Heart right ventricle (tissue), 16 donors: ENCODE results near the gene PTGR1. TPM values are rescaled to one million over a fixed set of nuclear protein-coding genes. Genes with fewer than 3 reads are reported as not detected.
"Not testable (repeated sequence)": the region's sequence is repeated elsewhere in the genome, so short reads cannot be mapped to it uniquely, and the experiment has no call there.

Experiments
- ATAC-seq, 8 donors: fragments of 200-7000 bp; cut with Tn5 transposase; one replicate each; pipeline ENCODE4 v1.9.1; 2020; ENCODE audit warnings: mild to moderate bottlenecking in 8 of 8, moderate library complexity in 8 of 8, moderate number of reproducible peaks in 1 of 8
- DNase-seq, 2 donors: peaks; one replicate each; pipeline ENCODE4 v3.0.0-alpha.2; 2020
- H3K27ac ChIP-seq, 10 donors: fragments of 200-600 bp; sonication (generic) in 2 of 10; one replicate each; pipeline versions ENCODE4 v1.5.0 to v1.8.0; 2020 to 2022; ENCODE audit warnings: mild to moderate bottlenecking in 3 of 10
- H3K27me3 ChIP-seq, 7 donors: fragments of 200-600 bp; one replicate each; pipeline ENCODE4 v1.8.0; 2021 to 2022; ENCODE audit warnings: mild to moderate bottlenecking in 2 of 7
- H3K36me3 ChIP-seq, 9 donors: fragments of 200-600 bp; sonication (generic) in 1 of 9; one replicate each; pipeline versions ENCODE4 v1.5.0 to v1.8.0; 2020 to 2022; ENCODE audit warnings: mild to moderate bottlenecking in 2 of 9
- H3K4me1 ChIP-seq, 9 donors: fragments of 200-600 bp; sonication (generic) in 1 of 9; one replicate each; pipeline versions ENCODE4 v1.5.0 to v1.8.0; 2020 to 2022; ENCODE audit warnings: mild to moderate bottlenecking in 4 of 9
- H3K4me3 ChIP-seq, 10 donors: fragments of 200-600 bp; sonication (generic) in 2 of 10; one replicate each; pipeline versions ENCODE4 v1.5.0 to v1.8.0; 2020 to 2022; ENCODE audit warnings: mild to moderate bottlenecking in 7 of 10, moderate library complexity in 2 of 10
- H3K9me3 ChIP-seq, 11 donors: fragments of 200-600 bp in 10 of 11; sonication (generic) in 2 of 11; one replicate each; pipeline versions ENCODE4 v1.5.0 to v1.8.0; 2013 to 2022; ENCODE audit warnings: mild to moderate bottlenecking in 2 of 11, control low read depth in 1 of 11, moderate library complexity in 1 of 11
- WGBS, 2 donors: extraction: QIAGEN DNeasy Blood & Tissue Kit; methylation state at CpG; one replicate each; pipeline ENCODE4 v1.1.7; 2013; ENCODE audit warnings: inconsistent platforms in 1 of 2; 5-methylcytosine and 5-hydroxymethylcytosine counted together
- intact Hi-C, 10 donors: fragments of 100-400 bp; cut with DNase I; formaldehyde crosslinking; loops; one replicate each; pipeline versions ENCODE4 v1.11.1 to v1.14.2; 2022
- polyA plus RNA-seq, 2 donors: library from polyadenylated mRNA; stranded (reverse); fragments of 200-250 nt; gene quantifications; one replicate each; pipeline ENCODE4 v1.2.3, GENCODE V29; 2013
- total RNA-seq, 10 donors: library from RNA; stranded (reverse); fragmentation: NEBNext Ultra II Directional in 3 of 10; extraction: Animal tissue kit (Norgen Biotek cat#: 25700) in 3 of 10; gene quantifications; one replicate each; pipeline versions ENCODE4 v1.2.1 to v1.2.4, GENCODE V29; 2021 to 2023
- TF ChIP-seq, protein P1 (sequence below), 9 donors: fragments of 200-600 bp; sonication (generic) in 2 of 9; IDR thresholded peaks; one replicate each; pipeline versions ENCODE4 v1.5.0 to v1.8.0; 2021 to 2022; ENCODE audit warnings: antibody characterized with exemption in 9 of 9, mild to moderate bottlenecking in 5 of 9, moderate library complexity in 1 of 9
- donor health status: Arrhythmogenic right ventricular cardiomyopathy.
- donor health status: ischemic (EF 13 %, LVEDD 7.1; RV severe dilation, severe dysfunction).
- donor health status: healthy with polysubstance abuse.
- donor health status: DM: no; HTN: yes; CAD: no.
- donor health status: DM: no; HTN: no; CAD: no.
- donor health status: ischemic (EF 25% LVEDD 6.9; RV normal size, moderate dysfunction).
- donor health status: ischemic (EF 25% LVEDD 5.7; RV mildly dilated, moderate dysfunction).
- donor health status: healthy.
- donor health status: DM: yes; HTN: yes; CAD: no.
- donor health status: Ischemic cardiomyopathy.
- donor health status: ischemic (EF 35%, LVEDD 5.7; RV mildly dilated, moderate dysfunction).
- donor health status: nonischemic (EF 11% LVEDD 7.7; RV severe dilation, severe dysfunction).
- donor health status: DM: yes; HTN: yes; CAD: no.
- donor health status: PGD.
- donor health status: ischemic (EF 29% LVEDD 5.4; RV normal size, mild dysfunction).
- donor health status: nonischemic (EF 23%, LVEDD 6.1; RV moderate dilation, normal function).

PTGR1 gene
- total and polyA plus RNA-seq, 12 donors, result 10.4 to 55.8 (median 42.7) TPM

- Histone ChIP-seq H3K27me3 (no peaks in the 10 kb centered on the region), H3K36me3 (peaks cover 7 to 100% (median 53%) of the 10 kb centered on the region in 9 donors), H3K27ac (peak overlapping the region in 2 of 10 donors; percentile 8 to 19), H3K9me3 (peaks cover 0 to 20% (median 3%) of the 10 kb centered on the region in 11 donors), H3K4me1 (peaks cover 0 to 8% (median 0%) of the 10 kb centered on the region in 9 donors), H3K4me3 (no peak overlapping the region)
- intact Hi-C loops, result no loop called here
- TF ChIP-seq, protein P1, sequence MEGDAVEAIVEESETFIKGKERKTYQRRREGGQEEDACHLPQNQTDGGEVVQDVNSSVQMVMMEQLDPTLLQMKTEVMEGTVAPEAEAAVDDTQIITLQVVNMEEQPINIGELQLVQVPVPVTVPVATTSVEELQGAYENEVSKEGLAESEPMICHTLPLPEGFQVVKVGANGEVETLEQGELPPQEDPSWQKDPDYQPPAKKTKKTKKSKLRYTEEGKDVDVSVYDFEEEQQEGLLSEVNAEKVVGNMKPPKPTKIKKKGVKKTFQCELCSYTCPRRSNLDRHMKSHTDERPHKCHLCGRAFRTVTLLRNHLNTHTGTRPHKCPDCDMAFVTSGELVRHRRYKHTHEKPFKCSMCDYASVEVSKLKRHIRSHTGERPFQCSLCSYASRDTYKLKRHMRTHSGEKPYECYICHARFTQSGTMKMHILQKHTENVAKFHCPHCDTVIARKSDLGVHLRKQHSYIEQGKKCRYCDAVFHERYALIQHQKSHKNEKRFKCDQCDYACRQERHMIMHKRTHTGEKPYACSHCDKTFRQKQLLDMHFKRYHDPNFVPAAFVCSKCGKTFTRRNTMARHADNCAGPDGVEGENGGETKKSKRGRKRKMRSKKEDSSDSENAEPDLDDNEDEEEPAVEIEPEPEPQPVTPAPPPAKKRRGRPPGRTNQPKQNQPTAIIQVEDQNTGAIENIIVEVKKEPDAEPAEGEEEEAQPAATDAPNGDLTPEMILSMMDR (IDR thresholded peaks at IDR 0.05), result no peak
- 50 to 58% methylated on average over 4 of the region's 4 CpGs for WGBS, 2 donors
- DNase-seq, result peak in 1 of 2 donors; percentile 32
- peak in 3 of 8 donors; percentile 55 to 61 (median 58) for ATAC-seq
These were observed 26.4 kb downstream of the PTGR1 start for GRCh38 chr9:111572950-111573604.

DNA sequence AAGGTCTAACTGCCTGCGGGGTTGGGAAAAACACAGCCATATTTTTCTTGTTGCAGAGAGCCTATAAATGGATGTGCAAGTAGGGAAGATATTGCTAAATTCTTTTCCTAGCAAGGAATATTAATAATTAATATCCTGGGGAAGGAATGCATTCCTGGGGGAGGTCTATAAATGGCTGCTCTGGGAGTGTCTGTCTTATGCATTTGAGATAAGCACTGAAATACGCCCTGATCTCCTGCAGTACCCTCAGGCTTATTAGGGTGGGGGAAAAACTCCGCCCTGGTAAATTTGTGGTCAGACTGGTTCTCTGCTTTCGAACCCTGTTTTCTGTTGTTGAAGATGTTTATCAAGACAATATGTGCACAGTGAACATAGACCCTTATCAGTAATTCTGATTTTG lies 31.3 kb downstream of the PTGR1 start:
- intact Hi-C loops, H3K27ac ChIP-seq, ATAC-seq, DNase-seq, H3K27me3 ChIP-seq, H3K4me3 ChIP-seq: not testable (repeated sequence)
- H3K4me1 ChIP-seq, result peaks cover 0 to 15% (median 6%) of the 10 kb centered on the region in 9 donors
- WGBS, 2 donors, result 99 to 100% methylated on average over 4 of the region's 4 CpGs
- peaks cover 0 to 35% (median 5%) of the 10 kb centered on the region in 11 donors for H3K9me3 ChIP-seq
- H3K36me3 ChIP-seq, result peaks cover 0 to 100% (median 67%) of the 10 kb centered on the region in 9 donors

- TF ChIP-seq, protein P1 (IDR thresholded peaks at IDR 0.05), result no peak
- no peak overlapping the region for H3K27ac ChIP-seq
- intact Hi-C loops, result no loop called here
- WGBS, 2 donors, result 9% methylated on average over 1 of the region's 1 CpG
- no peaks in the 10 kb centered on the region for H3K27me3 ChIP-seq
- peaks cover 0 to 100% (median 68%) of the 10 kb centered on the region in 9 donors for H3K36me3 ChIP-seq
- peaks cover 0 to 35% (median 5%) of the 10 kb centered on the region in 11 donors for H3K9me3 ChIP-seq
- ATAC-seq (peak in 7 of 8 donors; percentile 38 to 76 (median 48)), DNase-seq (peak in 1 of 2 donors; percentile 20)
- peaks cover 0 to 10% (median 6%) of the 10 kb centered on the region in 9 donors for H3K4me1 ChIP-seq
- no peak overlapping the region for H3K4me3 ChIP-seq
These were observed 33.2 kb downstream of the PTGR1 start for GRCh38 chr9:111566234-111566633.

DNA sequence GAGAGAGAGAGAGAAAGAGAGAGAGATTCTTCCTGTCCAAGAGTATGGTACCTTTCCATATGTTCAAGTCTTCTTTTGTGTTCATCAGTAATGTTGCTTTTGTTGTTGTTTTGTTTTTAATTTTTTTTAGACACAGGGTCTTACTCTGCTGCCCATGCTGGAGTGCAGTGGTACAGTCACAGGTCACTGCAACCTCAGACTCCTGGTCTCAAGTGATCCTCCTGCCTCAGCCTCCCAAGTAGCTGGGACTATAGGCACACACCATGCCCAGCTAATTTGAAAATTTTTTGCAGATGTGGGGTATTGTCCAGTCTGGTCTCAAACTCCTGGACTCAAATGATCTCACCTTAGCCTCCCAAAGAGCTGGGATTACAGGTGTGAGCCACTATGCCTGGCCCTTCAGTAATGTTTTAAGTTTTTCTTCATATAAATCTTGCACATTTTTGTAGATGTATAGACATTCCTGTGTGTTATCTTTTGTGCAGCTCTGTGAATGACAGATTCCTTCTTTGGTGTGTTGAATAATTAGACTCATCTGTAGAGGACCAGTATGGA lies 38.2 kb downstream of the PTGR1 start:
- no peak for ATAC-seq
- Histone ChIP-seq H3K4me1 (peaks cover 0 to 4% (median 2%) of the 10 kb centered on the region in 9 donors), H3K36me3 (peaks cover 0 to 52% (median 29%) of the 10 kb centered on the region in 9 donors), H3K27ac (no peak overlapping the region), H3K27me3 (no peaks in the 10 kb centered on the region), H3K9me3 (peaks cover 0 to 21% (median 0%) of the 10 kb centered on the region in 11 donors), H3K4me3 (no peak overlapping the region)
- TF ChIP-seq, protein P1 (IDR thresholded peaks at IDR 0.05), result no peak
- intact Hi-C loops, result no loop called here
- DNase-seq, result no peak
